SK-N-MC (cell line): ENCODE measurements around the gene CLDN6.

ENCODE experiments used
- EZH2 ChIP-seq: fragments of 200-600 bp; sonication (generic); IDR thresholded peaks from one replicate; pipeline ENCODE4 v1.6.1; 2017; ENCODE audit warnings: antibody characterized with exemption
- FOXP2 ChIP-seq: optimal IDR thresholded peaks from 2 replicates; pipeline ENCODE3; 2011; ENCODE audit warnings: mild to moderate bottlenecking, moderate library complexity; ENCODE audit not compliant: insufficient read depth; ENCODE audit errors: extremely low read length, control extremely low read depth
- POLR2AphosphoS5 ChIP-seq: IDR thresholded peaks from 2 replicates; pipeline ENCODE4 v1.6.1; 2012; ENCODE audit warnings: mild to moderate bottlenecking, low read depth, low read length, borderline replicate concordance

DNA sequence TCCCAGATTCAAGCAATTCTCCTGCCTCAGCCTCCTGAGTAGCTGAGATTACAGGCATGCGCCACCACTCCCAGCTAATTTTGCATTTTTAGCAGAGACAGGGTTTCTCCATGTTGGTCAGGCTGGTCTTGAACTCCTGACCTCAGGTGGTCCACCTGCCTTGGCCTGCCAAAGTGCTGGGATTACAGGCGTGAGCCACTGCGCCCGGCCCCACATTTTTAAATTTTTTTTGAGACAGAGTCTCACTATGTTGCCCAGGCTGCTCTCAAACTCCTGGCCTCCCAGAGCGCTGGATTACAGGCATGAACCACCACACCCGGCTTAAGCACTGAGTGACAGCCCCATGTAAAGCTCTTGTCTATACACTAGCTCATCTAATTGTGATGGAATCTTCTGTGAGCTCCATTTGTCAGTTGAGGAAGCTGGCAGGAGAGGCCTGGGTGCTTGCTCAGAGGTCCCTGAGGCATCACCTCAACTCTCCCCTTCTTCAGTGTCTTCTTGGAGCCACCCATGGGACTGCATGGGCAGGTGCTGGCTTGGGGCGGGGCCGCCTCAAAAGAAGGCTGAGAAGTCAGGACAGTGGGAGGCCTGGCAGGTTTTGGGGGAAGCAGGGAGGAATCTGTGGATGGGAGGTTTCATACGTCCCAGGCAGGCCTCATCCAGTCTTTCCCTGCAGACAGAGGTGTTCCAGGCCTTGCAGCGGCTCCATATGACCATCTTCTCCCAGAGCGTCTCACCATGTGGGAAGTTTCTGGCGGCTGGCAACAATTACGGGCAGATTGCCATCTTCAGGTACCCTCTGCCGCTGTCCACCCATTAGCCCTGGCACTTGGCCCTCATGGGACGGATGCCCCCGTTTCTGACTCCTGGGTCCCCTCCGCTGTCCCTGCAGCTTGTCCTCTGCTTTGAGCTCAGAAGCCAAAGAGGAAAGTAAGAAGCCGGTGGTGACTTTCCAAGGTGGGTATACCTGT is 7.3 kb upstream of the CLDN6 start:
- TF ChIP-seq EZH2: no peak
- no peak for TF ChIP-seq POLR2AphosphoS5
- TF ChIP-seq FOXP2: no peak
